Measurements from ENCODE around the gene TRIM43.

DNA sequence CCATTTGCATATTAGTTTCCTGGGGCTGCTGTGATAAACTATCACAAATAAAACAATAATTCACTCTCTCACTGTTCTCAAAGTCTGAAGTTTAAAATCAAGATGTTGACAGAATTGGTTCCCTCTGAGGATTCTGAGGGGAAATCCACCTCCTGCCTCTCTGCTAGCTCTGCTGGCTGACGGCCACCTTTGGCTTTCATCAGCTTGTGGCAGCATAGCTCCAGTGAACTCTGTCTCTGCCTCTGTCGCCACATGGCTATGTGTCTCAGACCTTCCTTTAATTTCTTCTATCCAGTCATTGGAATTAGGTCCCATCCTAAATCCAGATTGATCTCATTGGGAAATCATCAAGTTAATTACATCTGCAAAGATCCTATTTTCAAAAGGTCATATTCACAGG is 38.9 kb upstream of the TRIM43 start:
- TF ChIP-seq CHD1 (IDR thresholded peaks at IDR 0.05; ENCODE audit: low read depth, low read length), result no peak
- TF ChIP-seq, protein P1, sequence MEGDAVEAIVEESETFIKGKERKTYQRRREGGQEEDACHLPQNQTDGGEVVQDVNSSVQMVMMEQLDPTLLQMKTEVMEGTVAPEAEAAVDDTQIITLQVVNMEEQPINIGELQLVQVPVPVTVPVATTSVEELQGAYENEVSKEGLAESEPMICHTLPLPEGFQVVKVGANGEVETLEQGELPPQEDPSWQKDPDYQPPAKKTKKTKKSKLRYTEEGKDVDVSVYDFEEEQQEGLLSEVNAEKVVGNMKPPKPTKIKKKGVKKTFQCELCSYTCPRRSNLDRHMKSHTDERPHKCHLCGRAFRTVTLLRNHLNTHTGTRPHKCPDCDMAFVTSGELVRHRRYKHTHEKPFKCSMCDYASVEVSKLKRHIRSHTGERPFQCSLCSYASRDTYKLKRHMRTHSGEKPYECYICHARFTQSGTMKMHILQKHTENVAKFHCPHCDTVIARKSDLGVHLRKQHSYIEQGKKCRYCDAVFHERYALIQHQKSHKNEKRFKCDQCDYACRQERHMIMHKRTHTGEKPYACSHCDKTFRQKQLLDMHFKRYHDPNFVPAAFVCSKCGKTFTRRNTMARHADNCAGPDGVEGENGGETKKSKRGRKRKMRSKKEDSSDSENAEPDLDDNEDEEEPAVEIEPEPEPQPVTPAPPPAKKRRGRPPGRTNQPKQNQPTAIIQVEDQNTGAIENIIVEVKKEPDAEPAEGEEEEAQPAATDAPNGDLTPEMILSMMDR (conservative IDR thresholded peaks at IDR 0.05; ENCODE audit: low read depth, low read length), result no peak
- TF ChIP-seq RAD21 (IDR thresholded peaks at IDR 0.05; ENCODE audit: low read length), result no peak
- no peak for TF ChIP-seq RFX5 (IDR thresholded peaks at IDR 0.05; ENCODE audit: low read depth, low read length)
- TF ChIP-seq CEBPB (IDR thresholded peaks at IDR 0.05; ENCODE audit: low read depth, low read length), result no peak
- TF ChIP-seq, protein P2, sequence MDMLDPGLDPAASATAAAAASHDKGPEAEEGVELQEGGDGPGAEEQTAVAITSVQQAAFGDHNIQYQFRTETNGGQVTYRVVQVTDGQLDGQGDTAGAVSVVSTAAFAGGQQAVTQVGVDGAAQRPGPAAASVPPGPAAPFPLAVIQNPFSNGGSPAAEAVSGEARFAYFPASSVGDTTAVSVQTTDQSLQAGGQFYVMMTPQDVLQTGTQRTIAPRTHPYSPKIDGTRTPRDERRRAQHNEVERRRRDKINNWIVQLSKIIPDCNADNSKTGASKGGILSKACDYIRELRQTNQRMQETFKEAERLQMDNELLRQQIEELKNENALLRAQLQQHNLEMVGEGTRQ (IDR thresholded peaks at IDR 0.05; ENCODE audit: low read depth, low read length), result no peak
- no peak for TF ChIP-seq SMC3 (IDR thresholded peaks at IDR 0.05; ENCODE audit: low read depth, low read length)
- no peak for TF ChIP-seq POLR2A (IDR thresholded peaks at IDR 0.05; ENCODE audit: low read depth, low read length)
- no peak for TF ChIP-seq MXI1 (IDR thresholded peaks at IDR 0.05; ENCODE audit: borderline replicate concordance, low read depth, low read length)
- TF ChIP-seq, protein P3, sequence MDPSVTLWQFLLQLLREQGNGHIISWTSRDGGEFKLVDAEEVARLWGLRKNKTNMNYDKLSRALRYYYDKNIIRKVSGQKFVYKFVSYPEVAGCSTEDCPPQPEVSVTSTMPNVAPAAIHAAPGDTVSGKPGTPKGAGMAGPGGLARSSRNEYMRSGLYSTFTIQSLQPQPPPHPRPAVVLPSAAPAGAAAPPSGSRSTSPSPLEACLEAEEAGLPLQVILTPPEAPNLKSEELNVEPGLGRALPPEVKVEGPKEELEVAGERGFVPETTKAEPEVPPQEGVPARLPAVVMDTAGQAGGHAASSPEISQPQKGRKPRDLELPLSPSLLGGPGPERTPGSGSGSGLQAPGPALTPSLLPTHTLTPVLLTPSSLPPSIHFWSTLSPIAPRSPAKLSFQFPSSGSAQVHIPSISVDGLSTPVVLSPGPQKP (IDR thresholded peaks at IDR 0.05; ENCODE audit: borderline replicate concordance, low read depth, low read length), result no peak
- no peak for TF ChIP-seq MAFK (IDR thresholded peaks at IDR 0.05; ENCODE audit: low read depth, low read length)

Data from IMR-90 (cell line).